ENCODE measurements around the gene RUNX2. TPM values are rescaled to one million over a fixed set of nuclear protein-coding genes. Genes with fewer than 3 reads are reported as not detected.

Gene RUNX2
- total RNA-seq, 1 donor from 2014 or later = 0.52 TPM

GRCh38 chr6:45640081-45640491 is 312.0 kb downstream of the RUNX2 start:
- H3K4me3 ChIP-seq (ENCODE audit: low read length in 3 of 3) = no peak overlapping the region
- peaks cover 8 to 17% (median 11%) of the 10 kb centered on the region in 3 donors for H3K27me3 ChIP-seq (ENCODE audit: control insufficient read depth in 3 of 3, insufficient read depth in 3 of 3, low read length in 3 of 3)
- no peak overlapping the region for H3K27ac ChIP-seq (ENCODE audit: low read depth, low read length)
- no peaks in the 10 kb centered on the region for H3K9me3 ChIP-seq (ENCODE audit: control insufficient read depth in 3 of 3, low read length in 3 of 3)
- no peaks in the 10 kb centered on the region for H3K36me3 ChIP-seq (ENCODE audit: control insufficient read depth in 3 of 3, insufficient read depth in 3 of 3, low read length in 3 of 3)
- H3K4me1 ChIP-seq (ENCODE audit: control insufficient read depth in 3 of 3, insufficient read depth in 3 of 3, low read length in 3 of 3) = no peaks in the 10 kb centered on the region
- H3K9ac ChIP-seq (ENCODE audit: low read depth in 1 of 3, low read length in 3 of 3) = no peak overlapping the region

- no peak overlapping the region for H3K27ac ChIP-seq (ENCODE audit: low read depth, low read length)
- H3K36me3 ChIP-seq (ENCODE audit: control insufficient read depth in 3 of 3, insufficient read depth in 3 of 3, low read length in 3 of 3) = no peaks in the 10 kb centered on the region
- peaks cover 8 to 17% (median 11%) of the 10 kb centered on the region in 3 donors for H3K27me3 ChIP-seq (ENCODE audit: control insufficient read depth in 3 of 3, insufficient read depth in 3 of 3, low read length in 3 of 3)
- no peak overlapping the region for H3K9ac ChIP-seq (ENCODE audit: low read depth in 1 of 3, low read length in 3 of 3)
- no peaks in the 10 kb centered on the region for H3K4me1 ChIP-seq (ENCODE audit: control insufficient read depth in 3 of 3, insufficient read depth in 3 of 3, low read length in 3 of 3)
- no peaks in the 10 kb centered on the region for H3K9me3 ChIP-seq (ENCODE audit: control insufficient read depth in 3 of 3, low read length in 3 of 3)
- no peak overlapping the region for H3K4me3 ChIP-seq (ENCODE audit: low read length in 3 of 3)
Observed at GRCh38 chr6:45640811-45641210, 312.7 kb downstream of the RUNX2 start.

- H3K27ac ChIP-seq (ENCODE audit: low read depth, low read length) = no peak overlapping the region
- no peak overlapping the region for H3K4me3 ChIP-seq (ENCODE audit: low read length in 3 of 3)
- H3K9ac ChIP-seq (ENCODE audit: low read depth in 1 of 3, low read length in 3 of 3) = no peak overlapping the region
- H3K4me1 ChIP-seq (ENCODE audit: control insufficient read depth in 3 of 3, insufficient read depth in 3 of 3, low read length in 3 of 3) = no peaks in the 10 kb centered on the region
- no peaks in the 10 kb centered on the region for H3K36me3 ChIP-seq (ENCODE audit: control insufficient read depth in 3 of 3, insufficient read depth in 3 of 3, low read length in 3 of 3)
- peaks cover 8 to 13% (median 11%) of the 10 kb centered on the region in 3 donors for H3K27me3 ChIP-seq (ENCODE audit: control insufficient read depth in 3 of 3, insufficient read depth in 3 of 3, low read length in 3 of 3)
- H3K9me3 ChIP-seq (ENCODE audit: control insufficient read depth in 3 of 3, low read length in 3 of 3) = no peaks in the 10 kb centered on the region
Observed at GRCh38 chr6:45642331-45643125, 314.4 kb downstream of the RUNX2 start.

GRCh38 chr6:45643126-45643525 is 315.0 kb downstream of the RUNX2 start:
- Histone ChIP-seq H3K9me3 (ENCODE audit: control insufficient read depth in 3 of 3, low read length in 3 of 3) (no peaks in the 10 kb centered on the region), H3K27ac (ENCODE audit: low read depth, low read length) (no peak overlapping the region), H3K9ac (ENCODE audit: low read depth in 1 of 3, low read length in 3 of 3) (no peak overlapping the region), H3K4me3 (ENCODE audit: low read length in 3 of 3) (no peak overlapping the region), H3K27me3 (ENCODE audit: control insufficient read depth in 3 of 3, insufficient read depth in 3 of 3, low read length in 3 of 3) (peaks cover 8 to 13% (median 11%) of the 10 kb centered on the region in 3 donors), H3K36me3 (ENCODE audit: control insufficient read depth in 3 of 3, insufficient read depth in 3 of 3, low read length in 3 of 3) (no peaks in the 10 kb centered on the region), H3K4me1 (ENCODE audit: control insufficient read depth in 3 of 3, insufficient read depth in 3 of 3, low read length in 3 of 3) (no peaks in the 10 kb centered on the region)

- Histone ChIP-seq H3K4me3 (ENCODE audit: low read length in 3 of 3) (no peak overlapping the region), H3K27ac (ENCODE audit: low read depth, low read length) (no peak overlapping the region), H3K9me3 (ENCODE audit: control insufficient read depth in 3 of 3, low read length in 3 of 3) (no peaks in the 10 kb centered on the region), H3K36me3 (ENCODE audit: control insufficient read depth in 3 of 3, insufficient read depth in 3 of 3, low read length in 3 of 3) (no peaks in the 10 kb centered on the region), H3K4me1 (ENCODE audit: control insufficient read depth in 3 of 3, insufficient read depth in 3 of 3, low read length in 3 of 3) (no peaks in the 10 kb centered on the region), H3K27me3 (ENCODE audit: control insufficient read depth in 3 of 3, insufficient read depth in 3 of 3, low read length in 3 of 3) (peaks cover 8 to 13% (median 11%) of the 10 kb centered on the region in 3 donors), H3K9ac (ENCODE audit: low read depth in 1 of 3, low read length in 3 of 3) (no peak overlapping the region)
Observed at GRCh38 chr6:45644720-45645119, 316.6 kb downstream of the RUNX2 start.

GRCh38 chr6:45645302-45645701 is 317.2 kb downstream of the RUNX2 start:
- H3K4me3 ChIP-seq (ENCODE audit: low read length in 3 of 3) = no peak overlapping the region
- no peaks in the 10 kb centered on the region for H3K36me3 ChIP-seq (ENCODE audit: control insufficient read depth in 3 of 3, insufficient read depth in 3 of 3, low read length in 3 of 3)
- H3K9me3 ChIP-seq (ENCODE audit: control insufficient read depth in 3 of 3, low read length in 3 of 3) = no peaks in the 10 kb centered on the region
- no peaks in the 10 kb centered on the region for H3K4me1 ChIP-seq (ENCODE audit: control insufficient read depth in 3 of 3, insufficient read depth in 3 of 3, low read length in 3 of 3)
- H3K27me3 ChIP-seq (ENCODE audit: control insufficient read depth in 3 of 3, insufficient read depth in 3 of 3, low read length in 3 of 3) = peaks cover 8 to 13% (median 11%) of the 10 kb centered on the region in 3 donors
- H3K9ac ChIP-seq (ENCODE audit: low read depth in 1 of 3, low read length in 3 of 3) = no peak overlapping the region
- H3K27ac ChIP-seq (ENCODE audit: low read depth, low read length) = no peak overlapping the region

GRCh38 chr6:45647341-45648261 is 319.5 kb downstream of the RUNX2 start:
- H3K9me3 ChIP-seq (ENCODE audit: control insufficient read depth in 3 of 3, low read length in 3 of 3) = no peaks in the 10 kb centered on the region
- H3K4me1 ChIP-seq (ENCODE audit: control insufficient read depth in 3 of 3, insufficient read depth in 3 of 3, low read length in 3 of 3) = no peaks in the 10 kb centered on the region
- H3K9ac ChIP-seq (ENCODE audit: low read depth in 1 of 3, low read length in 3 of 3) = no peak overlapping the region
- H3K27me3 ChIP-seq (ENCODE audit: control insufficient read depth in 3 of 3, insufficient read depth in 3 of 3, low read length in 3 of 3) = peaks cover 8 to 13% (median 11%) of the 10 kb centered on the region in 3 donors
- no peaks in the 10 kb centered on the region for H3K36me3 ChIP-seq (ENCODE audit: control insufficient read depth in 3 of 3, insufficient read depth in 3 of 3, low read length in 3 of 3)
- no peak overlapping the region for H3K27ac ChIP-seq (ENCODE audit: low read depth, low read length)
- H3K4me3 ChIP-seq (ENCODE audit: low read length in 3 of 3) = no peak overlapping the region

GRCh38 chr6:45648262-45648620 is 320.1 kb downstream of the RUNX2 start:
- Histone ChIP-seq H3K27me3 (ENCODE audit: control insufficient read depth in 3 of 3, insufficient read depth in 3 of 3, low read length in 3 of 3) (peaks cover 8 to 14% (median 8%) of the 10 kb centered on the region in 3 donors), H3K4me1 (ENCODE audit: control insufficient read depth in 3 of 3, insufficient read depth in 3 of 3, low read length in 3 of 3) (no peaks in the 10 kb centered on the region), H3K4me3 (ENCODE audit: low read length in 3 of 3) (no peak overlapping the region), H3K9me3 (ENCODE audit: control insufficient read depth in 3 of 3, low read length in 3 of 3) (no peaks in the 10 kb centered on the region), H3K27ac (ENCODE audit: low read depth, low read length) (no peak overlapping the region), H3K36me3 (ENCODE audit: control insufficient read depth in 3 of 3, insufficient read depth in 3 of 3, low read length in 3 of 3) (no peaks in the 10 kb centered on the region), H3K9ac (ENCODE audit: low read depth in 1 of 3, low read length in 3 of 3) (no peak overlapping the region)

GRCh38 chr6:45650524-45651135 is 322.5 kb downstream of the RUNX2 start:
- H3K4me3 ChIP-seq (ENCODE audit: low read length in 3 of 3) = no peak overlapping the region
- no peak overlapping the region for H3K27ac ChIP-seq (ENCODE audit: low read depth, low read length)
- H3K36me3 ChIP-seq (ENCODE audit: control insufficient read depth in 3 of 3, insufficient read depth in 3 of 3, low read length in 3 of 3) = no peaks in the 10 kb centered on the region
- no peaks in the 10 kb centered on the region for H3K4me1 ChIP-seq (ENCODE audit: control insufficient read depth in 3 of 3, insufficient read depth in 3 of 3, low read length in 3 of 3)
- no peaks in the 10 kb centered on the region for H3K9me3 ChIP-seq (ENCODE audit: control insufficient read depth in 3 of 3, low read length in 3 of 3)
- H3K27me3 ChIP-seq (ENCODE audit: control insufficient read depth in 3 of 3, insufficient read depth in 3 of 3, low read length in 3 of 3) = peaks cover 0 to 6% (median 0%) of the 10 kb centered on the region in 3 donors
- no peak overlapping the region for H3K9ac ChIP-seq (ENCODE audit: low read depth in 1 of 3, low read length in 3 of 3)

Measured in skeletal muscle tissue (tissue), 4 donors.